CD4-positive, alpha-beta T cell treated with Interleukin-2 at 100 ng/mL for 4 hours (primary cell): Measurements from ENCODE around the gene TYW1B.
"Not testable (repeated sequence)": the region's sequence is repeated elsewhere in the genome, so short reads cannot be mapped to it uniquely, and the experiment has no call there.

Experiments used
- DNase-seq: peaks from one replicate; pipeline ENCODE4 v3.0.0-alpha.2; 2020; ENCODE audit warnings: low spot score

TYW1B gene

DNA sequence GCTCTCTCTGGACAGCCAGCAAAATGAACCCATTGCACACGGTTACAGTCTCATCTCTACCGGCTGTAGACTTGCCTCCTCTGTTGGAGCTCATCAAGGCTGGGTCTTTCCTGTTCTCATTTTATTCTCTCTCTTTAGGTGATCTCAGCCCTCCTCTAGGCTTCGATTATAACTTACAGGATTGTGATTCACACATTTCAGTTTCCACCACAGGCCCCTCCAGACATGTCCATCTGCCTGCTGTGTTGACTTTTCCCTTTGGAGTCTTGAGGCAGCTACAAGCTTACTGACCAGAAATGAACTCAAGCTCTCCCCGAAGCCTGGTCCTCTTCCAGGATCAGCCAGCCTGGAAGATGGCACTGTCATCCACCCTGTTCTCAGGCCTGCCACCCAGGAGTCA, 268.5 kb downstream of the TYW1B start:
- not testable (repeated sequence) for DNase-seq

GRCh38 chr7:72556733-72557132, 271.3 kb downstream of the TYW1B start:
- DNase-seq: not testable (repeated sequence)

DNA sequence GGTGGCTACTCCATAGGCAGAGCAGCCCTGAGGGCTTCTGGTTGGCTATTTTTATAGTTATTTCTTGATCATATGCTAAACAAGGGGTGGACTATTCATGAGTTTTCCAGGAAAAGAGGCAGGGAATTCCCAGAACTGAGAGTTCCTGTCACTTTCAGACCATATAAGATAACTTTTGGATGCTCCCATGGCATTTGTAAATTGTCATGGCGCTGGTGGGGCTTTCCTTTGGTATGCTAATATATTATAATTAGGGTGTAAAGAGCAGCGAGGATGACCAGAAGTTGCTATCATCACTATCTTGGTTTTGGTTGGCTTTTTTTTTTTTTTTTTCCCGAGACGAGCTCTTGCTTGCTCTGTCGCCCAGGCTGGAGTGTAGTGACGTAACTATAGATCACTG, 272.8 kb downstream of the TYW1B start:
- DNase-seq: not testable (repeated sequence)

- DNase-seq: not testable (repeated sequence)
These were observed 273.6 kb downstream of the TYW1B start for GRCh38 chr7:72554401-72554800.

DNA sequence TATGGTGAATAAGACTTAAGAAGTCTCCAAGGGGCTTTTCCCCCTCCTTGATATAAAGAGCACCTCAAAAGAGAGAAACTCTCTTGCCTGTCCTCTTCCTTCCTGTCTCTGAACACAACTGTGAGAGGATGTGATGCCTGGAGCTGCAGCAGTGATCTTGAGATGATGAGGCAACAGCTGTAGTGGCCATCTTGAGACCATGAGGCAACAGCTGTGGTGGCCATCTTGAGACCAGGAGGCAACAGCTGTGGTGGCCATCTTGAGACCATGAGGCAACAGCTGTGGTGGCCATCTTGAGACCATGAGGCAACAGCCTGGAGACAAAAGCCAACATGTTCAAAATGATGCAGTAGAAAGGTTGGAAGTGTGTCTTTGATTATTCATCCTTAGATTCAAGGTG, 277.5 kb downstream of the TYW1B start:
- not testable (repeated sequence) for DNase-seq

DNA sequence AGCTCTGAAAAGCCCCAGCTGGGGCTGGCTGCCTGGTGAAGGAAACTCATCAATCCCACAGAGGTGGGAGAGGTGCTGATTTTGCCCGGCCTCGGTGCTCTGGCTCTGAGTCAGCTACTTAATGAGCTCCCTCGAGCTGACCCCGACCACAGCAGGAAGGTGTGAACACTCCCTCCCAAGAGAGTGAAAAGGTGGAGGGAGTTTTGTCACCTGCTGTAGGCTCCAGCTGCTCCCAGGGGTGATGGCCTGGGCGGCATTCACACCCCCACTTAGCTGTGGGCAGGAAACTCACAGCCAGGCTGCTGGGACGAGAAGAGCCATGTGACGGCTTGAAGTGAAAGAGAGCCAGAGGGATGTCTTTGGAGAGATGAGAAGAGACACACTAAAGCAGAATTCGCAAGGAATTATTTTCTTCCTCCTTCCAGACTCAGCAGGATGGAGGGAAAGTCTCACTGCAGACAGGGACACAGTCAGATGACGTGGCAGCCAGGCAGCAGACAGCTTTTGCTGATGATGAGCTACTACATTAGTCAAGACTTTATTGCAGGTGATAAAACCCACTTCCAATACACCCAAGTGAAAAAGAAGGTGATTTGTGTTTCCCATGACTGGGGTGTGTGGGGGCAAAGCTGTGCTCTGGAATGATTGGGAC, 281.3 kb downstream of the TYW1B start:
- DNase-seq: not testable (repeated sequence)

DNA sequence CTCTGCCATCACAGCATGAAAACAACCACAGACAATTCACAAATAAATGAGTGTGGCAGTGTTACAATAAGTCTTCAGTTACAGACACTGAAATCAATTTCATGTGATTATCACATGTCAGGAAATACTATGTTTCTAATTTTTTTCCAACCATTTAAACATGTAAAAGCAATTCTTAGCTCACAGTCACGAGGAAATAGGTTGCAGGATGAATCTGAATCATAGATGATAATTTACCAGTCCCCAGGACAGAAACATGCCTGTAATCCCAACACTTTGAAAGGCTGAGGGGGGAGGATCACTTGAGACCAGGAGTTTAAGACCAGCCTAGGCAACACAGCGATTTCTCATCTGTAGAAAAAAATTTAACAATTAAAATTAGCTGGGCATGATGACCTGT, 283.5 kb downstream of the TYW1B start:
- not testable (repeated sequence) for DNase-seq

GRCh38 chr7:72540923-72541322, 287.1 kb downstream of the TYW1B start:
- DNase-seq: no peak

DNA sequence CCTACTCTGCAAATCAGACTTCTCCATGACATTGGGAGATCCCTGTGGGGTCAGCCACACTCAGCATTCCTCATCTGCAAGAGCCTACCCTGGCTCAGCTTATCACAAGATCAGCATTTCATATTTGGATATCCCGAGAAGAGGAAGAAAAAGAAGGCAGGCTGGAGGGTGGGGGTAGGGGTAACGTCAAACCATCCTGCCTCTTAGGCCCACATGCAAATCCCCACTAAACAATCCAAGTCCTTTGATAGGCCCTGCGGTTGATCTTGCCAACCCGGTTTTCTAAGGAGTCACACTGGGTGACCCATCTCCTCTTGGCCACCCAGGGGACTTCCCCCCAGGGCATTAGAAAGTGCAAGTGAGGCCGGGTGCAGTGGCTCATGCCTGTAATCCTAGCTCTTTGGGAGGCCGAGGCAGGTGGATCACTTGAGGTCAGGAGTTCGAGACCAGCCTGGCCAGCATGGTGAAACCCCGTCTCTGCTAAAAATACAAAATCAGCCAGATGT, 287.8 kb downstream of the TYW1B start:
- no peak for DNase-seq

DNA sequence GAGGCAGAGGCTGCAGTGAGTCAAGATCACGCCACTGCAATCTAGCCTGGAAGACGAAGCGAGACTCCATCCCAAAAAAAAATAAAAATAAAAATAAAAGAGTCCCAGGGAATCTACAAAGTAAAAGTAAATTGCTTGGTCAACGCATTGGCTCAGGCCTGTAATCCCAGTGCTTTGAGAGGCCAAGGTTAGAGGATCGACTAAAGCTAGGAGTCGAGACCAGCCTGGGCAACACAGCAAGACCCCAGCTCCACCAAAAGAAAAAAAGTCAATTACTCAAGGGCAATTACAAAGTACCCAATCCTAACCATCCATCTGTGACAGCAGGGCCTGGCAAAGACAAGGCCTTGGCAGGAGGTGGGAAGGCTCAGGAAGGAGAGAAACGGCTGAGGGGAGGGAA, 288.3 kb downstream of the TYW1B start:
- DNase-seq: no peak

DNA sequence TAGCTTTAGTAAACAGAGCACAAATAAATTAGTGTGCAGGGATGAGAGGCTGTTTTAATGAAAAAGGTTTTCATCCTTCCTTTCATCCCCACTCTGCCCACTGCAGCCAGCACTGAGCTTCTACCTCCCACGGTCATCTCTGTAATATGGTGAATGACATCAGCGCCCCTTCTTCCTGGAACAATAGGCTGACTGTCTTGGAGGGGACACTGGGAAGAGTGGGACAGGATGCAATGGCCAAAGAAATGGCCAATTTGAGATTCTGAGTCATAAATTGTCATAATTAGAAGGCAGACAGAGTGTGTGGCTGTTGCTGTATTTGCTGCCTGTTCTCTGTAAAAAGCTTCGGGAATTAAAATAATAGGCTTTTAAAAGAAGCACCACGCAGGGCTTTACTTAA, 289.1 kb downstream of the TYW1B start:
- DNase-seq: no peak

DNA sequence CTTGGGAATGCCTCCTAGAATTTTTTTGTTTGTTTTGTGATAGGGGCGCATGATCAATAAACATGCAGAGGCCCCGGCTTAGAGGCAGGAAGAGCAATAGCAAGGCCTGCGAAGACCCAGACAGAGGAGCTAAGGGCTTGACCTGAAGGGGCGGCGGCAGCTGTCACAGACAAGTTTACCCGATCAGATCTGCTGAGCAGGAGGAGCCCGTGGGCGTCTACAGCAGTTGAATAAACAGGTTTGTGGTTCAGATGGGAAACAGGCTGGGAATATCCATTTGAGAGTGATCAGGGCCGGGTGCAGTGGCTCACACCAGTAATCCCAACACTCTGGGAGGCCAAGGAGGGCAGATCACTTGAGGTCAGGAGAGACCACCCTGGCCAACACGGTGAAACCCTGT, 289.9 kb downstream of the TYW1B start:
- no peak for DNase-seq

GRCh38 chr7:72536038-72536437, 292.0 kb downstream of the TYW1B start:
- not testable (repeated sequence) for DNase-seq

GRCh38 chr7:72531048-72531447, 297.0 kb downstream of the TYW1B start:
- not testable (repeated sequence) for DNase-seq
